GM21367 (cell line): ENCODE data around the gene ST8SIA3.

Source experiments
- ATAC-seq: cut with Tn5 transposase; IDR thresholded peaks from one replicate; pipeline ENCODE4 v1.9.1; 2021; ENCODE audit not compliant: unreplicated experiment

The ST8SIA3 gene, protein sequence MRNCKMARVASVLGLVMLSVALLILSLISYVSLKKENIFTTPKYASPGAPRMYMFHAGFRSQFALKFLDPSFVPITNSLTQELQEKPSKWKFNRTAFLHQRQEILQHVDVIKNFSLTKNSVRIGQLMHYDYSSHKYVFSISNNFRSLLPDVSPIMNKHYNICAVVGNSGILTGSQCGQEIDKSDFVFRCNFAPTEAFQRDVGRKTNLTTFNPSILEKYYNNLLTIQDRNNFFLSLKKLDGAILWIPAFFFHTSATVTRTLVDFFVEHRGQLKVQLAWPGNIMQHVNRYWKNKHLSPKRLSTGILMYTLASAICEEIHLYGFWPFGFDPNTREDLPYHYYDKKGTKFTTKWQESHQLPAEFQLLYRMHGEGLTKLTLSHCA

DNA sequence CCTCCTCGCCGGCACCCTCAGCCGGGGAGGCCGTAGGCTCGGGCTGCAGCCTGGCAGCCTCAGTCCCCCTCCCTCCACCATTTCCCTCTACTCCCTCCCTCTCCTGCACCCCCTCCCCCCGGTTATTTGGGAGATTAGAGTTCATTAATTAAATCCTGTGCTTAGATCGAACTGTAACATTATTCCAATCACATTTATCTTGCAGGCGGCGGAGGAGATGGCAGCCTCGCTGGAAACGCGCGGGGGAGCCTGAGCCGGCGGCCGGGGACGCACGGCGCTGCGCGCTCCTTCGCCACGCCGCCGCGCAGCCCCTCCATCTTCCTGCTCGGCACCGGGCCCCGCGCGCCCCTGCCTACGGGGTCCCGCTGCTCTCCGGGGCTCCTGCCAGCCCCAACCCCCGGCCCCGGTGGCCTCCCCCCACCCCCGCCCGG is at the start of gene ST8SIA3:
ST8SIA3 (plus strand) TSS at position 287 of the 431 bp plus-strand sequence. CDS start 290 bp downstream, outside the sequence.
- no peak for ATAC-seq

DNA sequence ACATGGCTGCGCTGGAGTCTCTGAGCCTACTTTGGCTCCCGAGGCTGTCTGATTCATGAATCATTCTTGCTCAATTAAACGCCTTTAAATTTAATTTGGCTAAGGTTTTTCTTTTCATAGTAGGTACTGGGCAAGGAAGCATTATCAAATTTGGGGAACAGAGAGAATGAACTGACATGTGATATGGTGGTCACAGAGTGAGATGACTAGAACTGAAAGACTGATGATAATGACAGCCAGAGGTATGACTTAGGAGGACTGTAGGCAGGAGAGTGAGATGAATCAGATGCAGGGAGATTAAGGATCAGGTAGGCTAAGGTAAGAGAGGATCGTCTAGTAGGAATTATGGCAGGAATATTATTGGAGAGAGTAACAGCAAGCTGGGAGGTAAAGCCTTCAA is 40.9 kb upstream of the ST8SIA3 start:
- ATAC-seq = no peak

DNA sequence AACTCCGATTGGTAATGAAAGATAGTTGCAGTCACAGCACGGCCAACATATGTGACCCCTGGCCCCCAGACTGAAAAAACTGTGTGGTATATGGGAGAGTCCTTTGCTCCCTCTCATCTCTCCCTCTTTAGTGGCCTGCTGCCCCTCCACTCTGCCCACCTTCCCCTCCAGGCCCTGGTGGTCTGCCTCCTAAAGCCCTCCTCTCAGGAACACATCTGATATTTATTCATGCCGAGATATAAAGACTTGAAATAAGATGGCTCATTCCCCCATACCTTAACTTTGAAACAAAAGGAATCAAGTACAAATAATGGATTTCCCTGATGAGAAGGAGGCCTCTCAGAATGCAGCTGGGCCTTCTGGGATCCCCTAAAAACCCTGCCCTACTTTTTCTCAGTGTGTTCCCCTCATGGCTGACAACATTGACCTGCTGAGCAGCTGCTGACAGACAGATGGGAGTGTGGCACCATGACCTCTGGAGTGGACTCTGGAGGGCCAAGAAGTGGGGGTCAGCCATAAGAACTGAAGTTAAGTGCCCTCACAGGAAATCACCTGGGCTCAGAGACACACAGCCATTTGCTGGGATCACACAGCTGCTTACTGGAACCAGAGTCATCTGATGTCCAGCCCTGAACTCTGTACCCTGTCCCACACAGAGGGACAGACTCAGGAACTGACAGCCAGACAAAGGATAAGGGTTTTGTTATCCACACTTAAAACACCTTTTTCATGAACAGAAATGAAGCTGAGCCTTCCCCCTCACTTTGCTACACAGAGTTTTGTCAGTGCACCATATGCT is 39.8 kb upstream of the ST8SIA3 start:
- ATAC-seq = no peak

DNA sequence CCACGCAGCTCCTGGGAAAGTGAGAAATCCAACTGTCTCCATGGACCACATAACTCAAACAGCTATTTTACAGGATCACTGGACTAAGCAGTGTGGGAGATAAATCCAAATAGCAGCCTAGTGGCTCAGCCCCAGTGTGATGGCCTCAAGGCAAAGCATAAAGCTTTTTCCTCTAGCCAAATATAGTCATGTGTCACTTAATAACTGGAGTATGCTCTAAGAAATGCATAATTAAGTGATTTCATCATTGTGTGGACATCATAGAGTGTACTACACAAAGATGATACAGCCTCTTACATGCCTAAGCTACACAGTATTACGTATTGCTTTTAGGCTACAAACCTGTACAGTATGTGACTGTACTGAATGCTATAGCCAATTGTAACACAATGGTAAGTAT is 31.8 kb upstream of the ST8SIA3 start:
- ATAC-seq = no peak

DNA sequence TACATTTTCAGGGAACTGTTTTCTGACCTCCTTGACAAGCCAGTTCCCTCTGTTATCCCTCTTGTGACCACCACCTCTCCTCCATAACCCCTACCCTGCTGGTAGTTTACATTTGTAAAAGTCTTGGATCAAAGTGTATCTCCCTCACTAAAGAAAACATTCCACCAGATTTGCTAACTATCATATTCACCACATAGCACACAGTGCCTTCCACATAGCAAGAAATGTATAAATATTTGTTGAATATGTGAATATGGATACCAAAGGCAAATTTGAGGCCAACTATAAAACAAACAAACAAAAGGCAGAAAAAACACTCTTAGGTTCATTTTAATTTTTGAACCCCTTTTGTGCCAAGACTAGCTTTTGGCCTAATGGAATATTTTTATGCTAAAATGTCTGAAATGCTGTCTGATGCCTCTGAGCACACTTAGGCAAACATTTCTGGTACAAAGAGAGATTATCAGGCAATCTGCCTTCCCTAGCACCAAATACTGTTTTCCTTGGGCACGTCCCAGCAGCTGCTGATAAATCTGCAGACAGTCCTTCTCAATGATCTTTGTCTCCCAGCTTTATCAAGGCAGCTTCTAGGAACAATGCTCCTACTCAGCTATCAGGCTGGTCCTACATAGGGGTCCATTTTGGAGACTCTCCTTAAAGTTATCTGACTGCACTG is 26.7 kb upstream of the ST8SIA3 start:
- ATAC-seq = no peak

DNA sequence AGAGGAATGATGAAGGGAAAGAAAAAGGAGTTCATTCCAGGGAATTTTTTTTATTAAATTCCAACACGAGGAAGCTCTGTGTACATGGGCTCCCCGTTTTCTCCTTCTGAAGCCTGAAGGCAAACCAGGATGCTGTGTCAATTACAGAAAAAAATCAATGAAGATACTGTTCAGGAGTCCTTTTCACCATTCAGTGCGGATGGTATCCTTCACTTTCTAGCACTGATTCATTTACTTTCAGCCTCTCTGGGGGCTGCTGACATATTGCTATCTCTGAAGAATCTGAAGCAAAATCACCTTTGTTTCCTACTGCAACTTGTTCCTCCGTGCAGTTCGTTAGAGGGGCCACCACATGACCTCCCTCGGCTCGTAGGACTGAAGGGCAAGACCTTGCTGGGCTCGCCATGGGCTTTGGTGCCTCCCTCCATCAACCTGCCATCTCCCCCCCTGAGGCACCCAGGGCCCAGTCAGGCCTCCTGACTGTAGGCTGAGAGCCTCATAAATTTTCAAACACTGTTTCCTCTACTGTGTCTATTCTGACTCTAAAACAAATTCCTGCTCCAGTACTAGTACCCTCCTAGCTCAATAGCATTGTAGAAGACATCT is 25.5 kb upstream of the ST8SIA3 start:
- no peak for ATAC-seq

DNA sequence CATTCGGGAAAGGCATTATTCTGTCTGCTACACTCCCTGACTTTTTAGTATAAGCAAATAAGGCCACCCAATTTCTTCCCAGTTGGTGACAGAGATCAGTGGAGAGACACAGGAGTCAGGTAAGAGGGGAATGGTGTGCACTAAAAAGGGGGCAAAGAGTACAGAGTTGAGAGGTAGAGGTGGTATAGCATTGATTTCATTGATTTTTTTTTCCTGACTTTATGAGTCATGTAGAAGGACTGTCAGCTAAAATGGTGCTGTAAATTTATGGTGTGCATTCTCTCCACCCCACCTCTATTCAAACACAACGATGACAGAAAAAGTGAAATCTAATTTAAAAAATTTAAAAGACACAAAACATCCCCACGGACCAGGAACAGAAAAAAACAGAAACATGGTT is 23.7 kb upstream of the ST8SIA3 start:
- no peak for ATAC-seq

DNA sequence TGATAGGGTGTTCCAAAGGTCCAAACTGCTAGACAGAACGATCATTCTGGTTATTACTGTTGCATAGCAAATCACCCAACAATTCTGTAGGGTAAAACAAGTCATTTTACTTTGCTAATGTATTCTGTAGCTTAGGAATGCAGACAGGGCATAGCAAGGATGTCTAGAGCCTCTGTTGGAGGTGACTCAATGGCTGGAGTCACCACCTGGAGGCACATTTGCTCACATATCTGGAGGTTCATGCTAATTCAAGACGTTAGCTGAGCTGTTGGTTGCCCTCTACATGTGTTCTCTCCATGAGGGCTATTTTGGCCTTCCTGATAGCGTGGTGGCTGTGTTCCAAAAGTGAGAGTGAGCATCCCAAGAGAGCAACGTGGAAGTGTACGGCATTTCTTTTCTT is 22.5 kb upstream of the ST8SIA3 start:
- no peak for ATAC-seq

DNA sequence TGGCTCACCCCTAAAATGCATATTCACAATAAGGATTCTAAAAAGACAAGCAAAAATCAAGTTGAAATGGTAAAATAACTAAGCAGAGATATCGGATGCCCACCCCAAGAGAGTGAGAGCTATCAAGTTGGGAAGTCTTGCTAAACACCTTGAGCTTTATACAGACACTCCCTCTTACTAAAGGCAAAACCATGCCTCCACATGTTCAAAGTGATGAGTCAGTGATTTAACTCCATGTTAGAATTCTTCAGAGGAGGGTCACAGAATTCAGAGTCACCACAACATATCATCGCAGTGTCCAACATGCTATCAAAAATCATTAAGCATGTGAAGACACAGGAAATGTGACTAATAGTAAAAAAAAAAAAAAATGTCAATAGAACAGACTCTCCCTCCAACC is 20.6 kb upstream of the ST8SIA3 start:
- no peak for ATAC-seq

DNA sequence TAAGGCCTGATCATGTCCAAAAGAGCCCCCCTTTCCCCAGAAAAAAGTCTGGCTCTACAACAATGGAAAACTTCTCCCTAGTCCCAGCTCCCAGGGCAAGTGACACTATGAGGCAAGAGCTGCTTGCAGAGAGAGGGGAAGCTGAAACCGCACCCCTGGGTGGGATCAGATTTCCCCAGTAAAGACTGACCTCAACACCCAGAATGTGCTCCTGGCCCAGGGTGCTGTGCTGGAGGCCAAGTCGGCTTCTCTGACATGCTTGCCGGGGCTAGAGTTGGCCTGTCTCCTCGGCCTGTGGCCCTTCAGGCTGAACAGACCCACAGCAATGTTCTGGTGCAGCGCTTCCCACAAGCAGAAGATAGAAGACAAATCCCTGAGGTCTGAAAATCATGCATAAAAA is 18.4 kb upstream of the ST8SIA3 start:
- ATAC-seq = no peak

DNA sequence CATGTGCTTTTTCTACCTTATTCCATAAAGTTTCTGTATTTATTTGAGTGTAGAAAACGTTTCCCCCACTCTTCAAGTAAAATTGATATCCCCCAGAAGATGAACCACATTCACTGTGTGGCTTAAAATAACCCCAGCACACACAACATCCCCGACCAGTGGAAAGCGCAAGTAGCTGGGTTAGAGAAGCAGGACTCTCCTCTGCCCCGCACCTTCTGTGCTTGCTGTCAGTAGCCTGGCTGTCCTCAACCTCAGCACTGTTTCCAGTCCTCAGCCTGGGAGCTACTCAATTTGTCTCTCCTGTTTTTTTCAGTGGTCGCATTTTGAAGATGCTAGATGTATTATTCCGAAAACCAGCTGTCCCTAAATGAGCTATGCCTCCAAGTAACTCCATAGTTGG is 18.0 kb upstream of the ST8SIA3 start:
- ATAC-seq = no peak

DNA sequence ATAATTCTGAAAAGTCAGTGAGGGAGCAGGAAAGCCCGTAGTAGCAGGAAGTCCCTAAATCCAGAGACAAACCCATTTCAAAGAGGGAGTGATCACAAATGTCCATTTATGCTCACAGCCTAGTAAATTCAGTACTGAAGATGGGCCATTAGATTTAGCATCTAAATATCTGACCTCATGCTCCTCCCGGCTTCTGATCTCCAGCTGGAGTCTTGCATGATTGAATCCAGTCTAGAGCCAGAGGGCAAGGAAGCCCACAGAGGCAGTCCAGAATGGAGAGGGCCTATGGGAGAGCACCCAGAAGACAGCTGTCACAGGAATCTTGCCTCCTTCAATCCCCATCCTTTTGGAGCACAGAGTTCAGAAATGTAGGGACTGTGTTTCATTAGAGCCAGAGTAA is 16.0 kb upstream of the ST8SIA3 start:
- no peak for ATAC-seq

DNA sequence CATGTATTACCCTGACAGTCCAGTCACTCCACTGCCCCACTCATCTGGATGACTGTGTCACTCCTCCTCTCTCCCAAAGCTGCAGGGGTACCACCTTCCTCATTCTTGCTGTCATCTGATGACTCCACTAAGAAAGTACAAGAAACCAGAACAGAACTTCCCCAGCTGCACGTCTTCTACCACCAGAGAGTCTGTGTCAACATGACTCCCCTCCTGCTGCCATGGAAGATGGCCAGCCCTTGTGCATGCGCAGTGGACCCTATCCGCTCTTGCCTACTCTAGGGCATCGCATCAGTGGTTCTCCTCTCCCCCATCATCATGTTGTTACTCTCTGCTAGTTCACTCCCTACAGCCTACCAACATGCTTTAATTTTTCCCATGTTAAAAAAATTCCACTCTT is 14.5 kb upstream of the ST8SIA3 start:
- ATAC-seq = no peak

DNA sequence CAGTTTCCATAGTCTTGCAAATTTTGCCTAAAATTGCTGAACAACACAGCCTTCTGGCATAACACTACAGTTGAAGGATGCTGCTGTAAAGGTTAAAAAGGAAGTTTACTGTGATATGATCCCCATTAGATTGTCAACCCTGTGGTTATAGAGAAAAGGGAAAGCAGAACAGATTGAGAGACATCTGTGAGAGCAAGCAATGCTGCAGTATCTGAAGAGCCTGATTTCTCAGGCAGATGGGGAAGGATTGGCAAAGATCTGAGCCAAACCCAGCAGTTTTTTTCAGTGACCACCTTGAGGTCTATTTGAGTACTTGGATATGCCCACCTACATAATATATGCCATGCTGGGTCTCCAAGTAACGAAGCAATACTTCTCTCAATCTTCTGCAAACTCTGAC is 8.5 kb upstream of the ST8SIA3 start:
- no peak for ATAC-seq

DNA sequence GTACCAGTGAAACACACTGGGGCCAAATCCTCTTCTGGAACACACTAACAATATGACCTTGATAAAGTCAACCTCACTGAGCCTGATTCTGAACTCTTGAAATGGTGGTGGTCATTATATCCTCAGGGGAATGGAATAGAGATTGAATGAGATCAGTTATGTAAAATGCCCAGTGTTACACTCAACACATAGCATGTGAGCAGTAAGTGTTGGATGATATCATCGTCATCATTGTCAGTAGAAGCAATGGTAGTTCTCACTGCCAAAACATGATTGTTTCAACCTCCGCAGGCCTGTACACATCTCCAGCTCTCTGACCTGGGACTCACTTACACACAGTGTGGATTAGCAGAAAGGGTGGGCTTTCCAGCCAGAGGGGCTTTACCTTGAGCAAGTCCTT is 5.5 kb upstream of the ST8SIA3 start:
- no peak for ATAC-seq

DNA sequence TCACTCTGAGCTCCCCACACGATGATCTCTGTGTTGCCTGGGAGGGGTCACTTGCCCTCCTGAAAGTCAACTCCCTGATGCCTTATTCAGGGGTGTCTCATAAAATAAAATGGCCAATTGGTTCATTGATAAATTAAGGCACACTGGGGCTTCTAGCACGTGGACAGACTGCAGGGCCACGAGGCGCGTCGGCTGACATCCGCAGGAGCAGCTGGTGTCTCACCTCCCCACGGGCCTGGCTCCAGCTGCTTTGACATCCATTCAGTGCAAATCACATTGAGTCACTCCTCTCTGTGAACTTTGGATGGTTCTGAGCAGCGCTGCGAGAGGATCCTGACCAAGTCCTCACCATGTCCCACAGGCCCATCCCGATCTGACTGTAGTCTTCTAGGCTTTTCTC is 4.6 kb upstream of the ST8SIA3 start:
- no peak for ATAC-seq

DNA sequence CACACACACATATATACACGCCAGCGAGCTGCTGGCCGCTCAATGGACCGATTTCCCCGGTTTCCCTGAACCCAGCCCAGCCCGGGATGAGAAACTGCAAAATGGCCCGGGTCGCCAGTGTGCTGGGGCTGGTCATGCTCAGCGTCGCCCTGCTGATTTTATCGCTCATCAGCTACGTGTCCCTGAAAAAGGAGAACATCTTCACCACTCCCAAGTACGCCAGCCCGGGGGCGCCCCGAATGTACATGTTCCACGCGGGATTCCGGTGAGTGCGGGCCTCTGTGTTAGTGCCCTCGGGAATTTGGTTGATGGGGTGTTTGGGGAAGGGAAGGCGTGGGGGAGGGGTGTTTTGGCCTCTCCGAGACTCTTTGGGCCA is 392 bp downstream of the ST8SIA3 start:
- ATAC-seq = no peak

DNA sequence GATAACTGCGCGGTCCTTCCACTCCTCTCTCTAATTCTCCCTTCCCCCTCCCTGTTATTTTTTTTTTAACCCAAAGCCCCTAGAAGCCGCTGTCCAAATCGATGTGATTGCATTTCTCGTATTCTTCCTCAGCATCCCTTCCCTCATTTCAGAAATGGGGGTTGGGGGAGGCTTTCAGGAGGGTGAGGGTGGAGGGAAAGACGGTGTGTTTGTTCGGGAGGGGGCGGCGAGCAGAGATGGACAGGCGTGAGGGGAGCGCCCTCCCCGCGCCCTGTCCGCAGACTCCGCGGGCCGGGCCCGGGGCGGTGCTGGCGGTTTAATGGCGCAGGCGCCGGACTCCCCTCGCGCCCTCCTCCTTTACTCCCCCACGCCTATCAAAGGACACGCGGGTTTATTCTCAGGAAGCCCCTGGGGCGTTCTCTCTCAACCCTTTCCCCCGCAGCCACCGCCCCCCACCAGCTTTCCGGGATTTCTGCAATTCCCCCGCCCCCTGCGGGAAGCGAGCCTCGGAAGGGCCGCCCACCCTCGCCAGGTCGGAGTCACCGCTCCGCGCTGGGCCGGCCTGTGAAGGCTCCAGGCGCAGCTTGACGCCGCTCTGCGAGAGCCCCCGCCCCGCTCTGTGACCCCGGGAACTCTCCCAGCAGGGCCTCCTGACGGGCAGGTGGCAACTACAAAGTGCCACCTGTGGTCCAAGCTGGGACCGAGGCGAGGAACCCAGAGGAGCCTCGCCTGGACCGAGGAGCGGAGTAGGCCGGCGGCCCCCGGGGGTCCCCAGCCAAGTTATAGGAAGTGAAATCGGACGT is 981 bp downstream of the ST8SIA3 start:
- ATAC-seq = no peak

DNA sequence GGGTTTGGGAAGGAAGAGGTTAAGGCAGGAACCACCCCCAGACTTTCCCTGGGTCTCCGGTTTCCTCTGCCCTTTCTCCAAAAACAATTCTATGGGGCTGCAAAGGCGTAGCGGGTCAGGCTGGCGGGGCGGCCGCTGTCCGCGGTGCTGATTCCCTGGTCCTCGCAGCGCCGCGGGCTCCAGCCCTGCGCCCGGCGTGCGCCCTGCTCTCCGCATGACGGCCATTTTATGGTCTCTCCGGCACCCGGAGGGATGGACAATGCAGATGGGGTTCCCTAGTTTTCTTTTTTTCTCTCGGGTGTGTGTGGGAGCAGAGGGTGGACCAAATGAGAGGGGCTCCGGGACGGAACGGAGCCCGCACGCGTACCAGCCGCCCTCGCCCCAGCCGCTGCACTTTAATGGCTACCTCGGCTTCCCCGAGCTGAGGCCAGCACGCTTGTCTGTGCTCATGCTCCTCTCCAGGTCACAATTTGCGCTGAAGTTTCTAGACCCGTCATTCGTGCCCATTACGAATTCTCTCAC is 1.6 kb downstream of the ST8SIA3 start:
- no peak for ATAC-seq

DNA sequence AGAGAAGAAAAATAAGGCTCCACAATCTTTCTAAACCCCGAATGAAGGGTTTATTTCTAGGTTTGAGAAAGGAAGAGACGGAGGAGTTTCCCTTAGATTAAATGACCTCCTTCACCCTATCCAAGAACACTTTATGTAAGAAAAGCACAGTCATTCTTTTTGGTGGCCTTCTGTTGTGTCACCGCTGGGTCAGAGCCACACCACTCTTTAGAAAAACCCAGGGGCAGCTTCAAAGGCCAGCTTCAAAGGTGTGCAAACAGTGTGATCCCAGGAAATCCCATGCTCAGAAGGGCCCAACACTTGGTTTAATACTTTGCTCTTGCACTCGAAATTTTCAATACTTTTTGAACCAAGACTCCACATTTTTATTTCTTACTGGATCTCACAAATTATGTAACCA is 7.1 kb downstream of the ST8SIA3 start:
- no peak for ATAC-seq
